OCI-LY7 (cell line): ENCODE data around the gene KIF12. TPM values are rescaled to one million over a fixed set of nuclear protein-coding genes. Genes with fewer than 3 reads are reported as not detected.

Experiments
- BruUV-seq: library from RNA; stranded (reverse); fragments of 400-500 nt; replicated peaks from 2 replicates; lab custom pipeline; 2021; lab: Mats Ljungman, UMichigan
- CTCF ChIA-PET: fragments of 300-600 bp; sonication (Branson Sonifier 250); formaldehyde crosslinking; loops from one replicate; lab custom pipeline; 2022; ENCODE audit warnings: antibody characterized with exemption; ENCODE audit not compliant: unreplicated experiment; lab: Charles Lee
- POLR2A ChIA-PET: fragments of 300-600 bp; sonication (Branson Sonifier 250); formaldehyde crosslinking; loops from one replicate; lab custom pipeline; 2022; ENCODE audit warnings: antibody characterized with exemption; lab: Charles Lee
- DNase-seq: peaks from one replicate; pipeline ENCODE4 v3.0.0-alpha.2; 2015; ENCODE audit warnings: low spot score
- H2AFZ ChIP-seq: fragments of 200-600 bp; sonication (generic), shearing (Covaris generic); 2 replicates; pipeline ENCODE4 v1.6.1; 2014; ENCODE audit warnings: mild to moderate bottlenecking, antibody characterized with exemption, low read length, moderate library complexity
- H3K27ac ChIP-seq: fragments of 200-600 bp; sonication (generic); 2 replicates; pipeline ENCODE4 v1.5.1; 2014; ENCODE audit warnings: mixed run types, low read depth, mild to moderate bottlenecking, moderate library complexity, low read length, inconsistent platforms; ENCODE audit not compliant: poor library complexity, severe bottlenecking
- H3K36me3 ChIP-seq: fragments of 200-600 bp; sonication (generic); 2 replicates; pipeline ENCODE4 v1.6.1; 2014; ENCODE audit warnings: mild to moderate bottlenecking, antibody characterized with exemption, low read length, moderate library complexity, mixed read lengths; ENCODE audit not compliant: insufficient read depth
- H3K4me1 ChIP-seq: fragments of 200-600 bp; sonication (generic); 2 replicates; pipeline ENCODE4 v1.5.1; 2014; ENCODE audit warnings: mild to moderate bottlenecking, low read length; ENCODE audit not compliant: insufficient read depth, poor library complexity, severe bottlenecking
- H3K4me2 ChIP-seq: fragments of 200-600 bp; sonication (generic); 2 replicates; pipeline ENCODE4 v1.6.1; 2014; ENCODE audit warnings: mild to moderate bottlenecking, low read length
- H3K4me3 ChIP-seq: fragments of 200-600 bp; sonication (generic); 2 replicates; pipeline ENCODE4 v1.5.1; 2014; ENCODE audit warnings: mild to moderate bottlenecking, low read depth, low read length; ENCODE audit not compliant: poor library complexity, severe bottlenecking
- H3K79me2 ChIP-seq: fragments of 200-600 bp; sonication (generic); 2 replicates; pipeline ENCODE4 v1.6.1; 2016; ENCODE audit warnings: low read depth, mild to moderate bottlenecking, low read length, moderate library complexity, mixed read lengths; ENCODE audit not compliant: insufficient read depth
- H3K9me2 ChIP-seq: fragments of 200-600 bp; sonication (generic); 2 replicates; pipeline ENCODE4 v1.6.1; 2016; ENCODE audit warnings: mild to moderate bottlenecking, low read length, mixed read lengths; ENCODE audit not compliant: insufficient read depth
- H3K9me3 ChIP-seq: fragments of 200-600 bp; sonication (generic); 2 replicates; pipeline ENCODE4 v1.6.1; 2014; ENCODE audit warnings: mild to moderate bottlenecking, mixed run types, low read length, mixed read lengths
- H4K20me1 ChIP-seq: fragments of 200-600 bp; sonication (generic); 2 replicates; pipeline ENCODE4 v1.6.1; 2014; ENCODE audit warnings: mild to moderate bottlenecking, antibody characterized with exemption, low read length, moderate library complexity, mixed read lengths; ENCODE audit not compliant: insufficient read depth
- EZH2phosphoT487 ChIP-seq: fragments of 200-600 bp; sonication (generic); IDR thresholded peaks from 2 replicates; pipeline ENCODE4 v1.6.1; 2018; ENCODE audit warnings: low read depth, borderline replicate concordance, mild to moderate bottlenecking, mixed run types, antibody characterized with exemption, low read length, moderate library complexity, mixed read lengths
- intact Hi-C: fragments of 100-400 bp; cut with micrococcal nuclease; formaldehyde crosslinking; loops from one replicate; pipeline ENCODE4 v1.10.0; 2022; ENCODE audit not compliant: unreplicated experiment
- total RNA-seq, 2 experiments: library from RNA; depleted of rRNA in 1 of 2; stranded (reverse); fragments of >200 nt in 1 of 2; shearing (Covaris generic) in 1 of 2; gene quantifications; 2 replicates each; pipeline ENCODE4 v1.2.3, GENCODE V29; 2014 to 2022
- TF ChIP-seq, protein P1 (sequence below): fragments of 200-600 bp; sonication (generic); conservative IDR thresholded peaks from 2 replicates; pipeline ENCODE4 v1.5.1; 2014; ENCODE audit warnings: mild to moderate bottlenecking, antibody characterized with exemption, low read length, moderate library complexity, mixed read lengths

KIF12 gene
- total RNA-seq, 2 experiments from 2014 or later = not detected

DNA sequence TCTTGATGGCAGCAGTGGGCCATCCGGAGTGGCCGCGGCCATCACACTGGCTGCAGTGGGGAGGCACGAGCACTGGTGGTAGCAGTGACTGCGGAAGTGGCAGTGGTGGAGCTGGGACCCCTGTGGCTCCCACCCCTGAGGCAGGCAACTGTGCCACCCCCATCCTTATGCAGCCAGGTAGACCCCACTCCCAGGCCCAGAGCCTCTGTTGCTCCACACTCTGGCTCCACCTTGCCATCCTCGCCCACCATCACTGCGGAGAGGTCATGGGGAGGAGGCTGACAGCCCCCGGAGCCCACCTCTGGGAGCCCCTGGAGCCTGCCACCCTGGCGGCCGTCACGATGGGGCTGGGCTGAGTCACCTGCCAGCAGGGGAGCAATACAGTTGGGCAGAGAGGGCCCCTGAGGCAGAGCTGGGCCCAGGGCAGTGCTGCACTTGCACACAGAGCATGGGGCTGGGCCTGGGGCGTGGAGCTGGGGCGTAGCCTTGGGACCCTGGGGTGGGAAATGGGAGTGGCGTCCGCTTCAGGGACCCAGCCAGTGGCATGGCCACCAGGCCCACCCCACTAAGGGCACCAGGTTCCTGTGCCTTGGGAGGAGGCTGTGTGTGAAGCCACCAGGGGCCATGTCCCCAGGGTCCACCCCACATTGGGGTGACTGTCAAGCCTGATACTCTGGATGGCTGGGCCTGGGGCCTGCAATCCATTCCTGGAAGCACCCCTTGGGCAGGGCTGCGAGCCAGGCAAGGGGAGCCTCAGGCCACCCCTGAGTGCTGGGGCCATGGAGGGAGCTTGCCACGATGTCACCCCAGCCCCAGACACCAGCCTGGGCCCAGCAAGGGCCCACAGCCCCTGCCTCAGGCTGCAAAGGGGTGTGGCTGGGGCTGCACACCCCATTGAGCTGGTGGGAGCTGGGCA is 28.6 kb downstream of the KIF12 start:
- Histone ChIP-seq H3K9me2 (no peaks in the 10 kb centered on the region), H3K36me3 (no peaks in the 10 kb centered on the region), H3K4me1 (no peaks in the 10 kb centered on the region), H2AFZ (no peak overlapping the region), H3K27ac (no peak overlapping the region), H3K4me3 (no peak overlapping the region), H3K79me2 (no peaks in the 10 kb centered on the region), H3K9me3 (no peaks in the 10 kb centered on the region), H3K4me2 (no peak overlapping the region), H4K20me1 (no peaks in the 10 kb centered on the region)
- TF ChIP-seq EZH2phosphoT487 = no peak
- TF ChIP-seq, protein P1, sequence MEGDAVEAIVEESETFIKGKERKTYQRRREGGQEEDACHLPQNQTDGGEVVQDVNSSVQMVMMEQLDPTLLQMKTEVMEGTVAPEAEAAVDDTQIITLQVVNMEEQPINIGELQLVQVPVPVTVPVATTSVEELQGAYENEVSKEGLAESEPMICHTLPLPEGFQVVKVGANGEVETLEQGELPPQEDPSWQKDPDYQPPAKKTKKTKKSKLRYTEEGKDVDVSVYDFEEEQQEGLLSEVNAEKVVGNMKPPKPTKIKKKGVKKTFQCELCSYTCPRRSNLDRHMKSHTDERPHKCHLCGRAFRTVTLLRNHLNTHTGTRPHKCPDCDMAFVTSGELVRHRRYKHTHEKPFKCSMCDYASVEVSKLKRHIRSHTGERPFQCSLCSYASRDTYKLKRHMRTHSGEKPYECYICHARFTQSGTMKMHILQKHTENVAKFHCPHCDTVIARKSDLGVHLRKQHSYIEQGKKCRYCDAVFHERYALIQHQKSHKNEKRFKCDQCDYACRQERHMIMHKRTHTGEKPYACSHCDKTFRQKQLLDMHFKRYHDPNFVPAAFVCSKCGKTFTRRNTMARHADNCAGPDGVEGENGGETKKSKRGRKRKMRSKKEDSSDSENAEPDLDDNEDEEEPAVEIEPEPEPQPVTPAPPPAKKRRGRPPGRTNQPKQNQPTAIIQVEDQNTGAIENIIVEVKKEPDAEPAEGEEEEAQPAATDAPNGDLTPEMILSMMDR = no peak
- ChIA-PET CTCF (no interaction called here), POLR2A (no interaction called here)
- intact Hi-C loops = no loop called here
- no TSS peak for BruUV-seq
- no peak for DNase-seq

DNA sequence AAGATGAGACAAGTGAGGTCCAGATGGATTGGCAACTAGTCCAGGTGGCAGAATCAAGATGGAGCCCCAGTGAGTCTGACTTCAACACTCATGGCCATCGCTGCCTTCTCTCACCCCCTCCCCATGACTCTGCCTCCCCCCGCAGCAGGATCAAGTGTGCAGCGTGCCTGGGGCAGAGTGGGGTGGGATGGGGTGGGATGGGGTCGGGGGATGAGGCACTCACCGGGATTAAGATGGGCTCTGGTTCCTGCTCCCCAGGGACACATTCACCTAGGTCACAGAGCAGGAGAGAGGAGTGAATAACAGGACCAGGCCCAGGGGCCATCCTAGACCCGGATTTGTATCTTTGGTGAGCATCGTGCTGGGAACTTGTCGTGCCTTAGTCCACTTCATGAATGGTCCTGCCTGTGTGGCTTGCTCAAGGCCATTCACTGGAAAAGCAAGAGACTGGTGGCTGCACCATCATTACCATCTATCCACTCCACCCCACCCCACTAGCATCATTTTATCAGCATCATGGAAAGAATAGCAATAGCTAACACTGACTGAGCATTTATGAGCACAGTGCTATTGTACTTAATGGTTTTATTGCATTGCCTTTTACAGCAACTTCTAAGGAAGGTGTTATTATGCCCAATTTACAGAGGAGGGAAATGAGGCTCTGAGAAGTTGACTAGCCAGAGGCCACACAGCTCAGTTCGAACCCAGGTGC is 29.5 kb downstream of the KIF12 start:
- Histone ChIP-seq H3K4me2 (no peak overlapping the region), H4K20me1 (no peaks in the 10 kb centered on the region), H2AFZ (no peak overlapping the region), H3K27ac (no peak overlapping the region), H3K4me1 (no peaks in the 10 kb centered on the region), H3K79me2 (no peaks in the 10 kb centered on the region), H3K4me3 (no peak overlapping the region), H3K9me3 (no peaks in the 10 kb centered on the region), H3K9me2 (no peaks in the 10 kb centered on the region), H3K36me3 (no peaks in the 10 kb centered on the region)
- no peak for DNase-seq
- intact Hi-C loops = no loop called here
- ChIA-PET POLR2A (no interaction called here), CTCF (no interaction called here)
- BruUV-seq = no TSS peak
- TF ChIP-seq EZH2phosphoT487 = no peak
- TF ChIP-seq, protein P1 = no peak
